ENCODE measurements around the gene TMEM121.
"Not testable (repeated sequence)": the region's sequence is repeated elsewhere in the genome, so short reads cannot be mapped to it uniquely, and the experiment has no call there.

The TMEM121 gene

DNA sequence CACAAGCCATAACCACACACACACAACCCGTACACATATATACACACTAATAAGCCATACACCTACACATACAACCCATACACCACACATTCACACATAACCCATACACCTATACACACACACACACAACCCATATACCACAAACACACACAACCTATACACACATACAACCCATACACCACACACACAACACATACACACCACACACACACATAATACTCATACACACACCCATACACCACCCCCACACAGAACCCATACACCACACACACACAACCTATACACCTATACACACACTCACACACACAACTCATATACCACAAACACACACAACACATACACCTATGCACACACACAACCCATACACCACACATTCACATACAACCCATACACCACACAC lies 44.1 kb downstream of the TMEM121 start:
- H3K9ac ChIP-seq, result no peak overlapping the region
- no peaks in the 10 kb centered on the region for H4K20me1 ChIP-seq
- H3K27me3 ChIP-seq, result no peaks in the 10 kb centered on the region
- no peak overlapping the region for H3K4me3 ChIP-seq
- TF ChIP-seq Cebpa-rat (IDR thresholded peaks at IDR 0.05), result no peak
- H3K4me2 ChIP-seq, result peak overlapping the region in 1 of 11 experiments; percentile 56; a peak in 1 of 22 replicates
- no peaks in the 10 kb centered on the region for H3K36me3 ChIP-seq
- H3K27ac ChIP-seq, result no peak overlapping the region
- H3K4me1 ChIP-seq, result peaks cover 0 to 35% (median 10%) of the 10 kb centered on the region in 10 experiments; a peak in 10 of 20 replicates
- H3K9me3 ChIP-seq (replicated peaks in 1 of 11), result peaks cover 0 to 7% (median 0%) of the 10 kb centered on the region in 11 experiments; a peak in 7 of 22 replicates

DNA sequence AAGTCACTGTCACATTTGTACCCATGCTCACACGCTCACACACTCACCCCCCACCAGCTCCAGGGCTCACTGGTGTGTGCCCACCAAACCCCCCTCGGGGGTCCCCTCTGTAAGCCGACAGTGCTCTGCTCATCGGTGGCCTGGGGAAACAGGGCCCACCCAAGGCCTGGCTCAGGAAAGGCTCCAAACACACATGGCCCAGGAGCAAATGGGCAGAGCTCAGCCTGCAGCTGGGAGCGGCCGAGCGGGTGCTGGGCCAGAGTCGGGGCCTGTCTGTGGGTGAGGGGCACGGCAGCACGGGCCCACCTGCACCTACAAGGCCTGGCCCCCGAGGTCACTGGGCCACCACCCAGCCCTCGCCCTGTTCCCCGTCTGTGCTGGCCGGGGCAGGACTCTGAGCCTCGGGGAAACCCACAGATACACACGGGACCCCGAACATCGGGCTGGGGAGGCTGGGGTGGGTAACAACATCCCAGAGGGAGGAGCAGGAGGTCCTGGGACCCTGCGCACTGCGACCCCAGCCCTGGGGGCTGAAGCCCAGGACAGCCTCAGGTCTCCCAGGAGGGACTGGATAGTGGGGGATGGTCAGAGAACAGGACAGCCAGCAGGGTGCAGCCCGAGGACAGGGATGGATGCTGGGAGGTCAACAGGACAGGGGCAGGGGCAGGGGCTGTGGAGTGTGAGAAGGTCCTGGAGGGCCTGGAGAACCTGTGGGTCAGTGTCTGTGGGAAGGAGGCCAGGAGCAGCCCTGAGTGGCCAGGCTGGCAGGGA lies 45.0 kb downstream of the TMEM121 start:
- not testable (repeated sequence) for H3K9ac ChIP-seq; H3K27me3 ChIP-seq; H3K27ac ChIP-seq; H3K4me3 ChIP-seq; H4K20me1 ChIP-seq; H3K9me3 ChIP-seq (replicated peaks in 1 of 11); H3K36me3 ChIP-seq
- peak overlapping the region in 6 of 11 experiments; percentile 26 to 57 (median 41); a peak in 8 of 22 replicates for H3K4me2 ChIP-seq
- H3K4me1 ChIP-seq, result peaks cover 0 to 42% (median 11%) of the 10 kb centered on the region in 10 experiments; a peak in 10 of 20 replicates

DNA sequence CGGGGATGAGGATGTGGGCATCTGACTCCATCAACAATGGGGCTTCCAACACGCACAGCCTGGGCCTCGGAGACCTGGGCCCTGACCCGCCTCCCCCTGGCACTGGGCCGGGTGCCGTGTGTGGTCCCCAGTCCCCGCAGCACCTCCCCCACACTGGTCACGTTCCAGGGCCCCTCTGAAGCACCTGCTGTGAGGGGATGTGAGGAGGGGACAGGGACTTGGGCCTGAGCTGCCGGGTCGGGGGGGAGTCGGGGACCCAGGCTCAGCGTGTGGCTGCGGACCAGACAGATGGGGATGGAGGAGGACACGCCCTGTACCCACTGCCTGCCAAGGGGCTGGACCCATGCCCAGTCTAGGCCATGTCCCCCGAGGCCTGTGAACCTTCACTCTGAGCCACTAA lies 45.7 kb downstream of the TMEM121 start:
- H3K9ac ChIP-seq; H3K27me3 ChIP-seq; H3K9me3 ChIP-seq (replicated peaks in 1 of 11); H3K36me3 ChIP-seq; H3K27ac ChIP-seq; H3K4me3 ChIP-seq; H4K20me1 ChIP-seq: not testable (repeated sequence)
- peak overlapping the region in 4 of 11 experiments; percentile 26 to 57 (median 48); a peak in 4 of 22 replicates for H3K4me2 ChIP-seq
- peaks cover 0 to 46% (median 17%) of the 10 kb centered on the region in 10 experiments; a peak in 13 of 20 replicates for H3K4me1 ChIP-seq

DNA sequence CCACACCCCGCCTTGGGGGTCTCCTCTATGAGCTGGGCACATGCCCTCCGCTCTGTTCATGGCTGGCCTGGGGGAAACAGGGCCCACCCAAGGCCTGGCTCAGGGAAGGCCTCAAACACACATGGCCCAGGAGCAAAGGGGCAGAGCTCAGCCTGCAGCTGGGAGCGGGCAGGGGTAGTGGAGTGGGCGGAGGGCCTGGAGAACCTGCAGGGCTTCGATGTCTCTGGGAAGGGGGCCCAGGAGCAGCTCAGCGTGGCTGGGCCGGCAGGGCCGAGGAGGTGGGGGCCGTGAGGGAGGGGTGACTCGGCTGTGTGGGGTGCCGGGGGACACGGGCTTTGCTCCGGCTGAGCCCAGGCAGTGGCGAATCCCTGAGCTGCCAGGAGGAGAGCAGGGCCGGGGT lies 47.5 kb downstream of the TMEM121 start:
- not testable (repeated sequence) for H3K9me3 ChIP-seq (replicated peaks in 1 of 11); H4K20me1 ChIP-seq; H3K36me3 ChIP-seq; H3K27ac ChIP-seq; H3K9ac ChIP-seq; H3K4me3 ChIP-seq; H3K27me3 ChIP-seq
- Histone ChIP-seq H3K4me1 (peaks cover 0 to 57% (median 29%) of the 10 kb centered on the region in 10 experiments; a peak in 13 of 20 replicates), H3K4me2 (peak overlapping the region in 4 of 11 experiments; percentile 12 to 29 (median 20); a peak in 5 of 22 replicates)

DNA sequence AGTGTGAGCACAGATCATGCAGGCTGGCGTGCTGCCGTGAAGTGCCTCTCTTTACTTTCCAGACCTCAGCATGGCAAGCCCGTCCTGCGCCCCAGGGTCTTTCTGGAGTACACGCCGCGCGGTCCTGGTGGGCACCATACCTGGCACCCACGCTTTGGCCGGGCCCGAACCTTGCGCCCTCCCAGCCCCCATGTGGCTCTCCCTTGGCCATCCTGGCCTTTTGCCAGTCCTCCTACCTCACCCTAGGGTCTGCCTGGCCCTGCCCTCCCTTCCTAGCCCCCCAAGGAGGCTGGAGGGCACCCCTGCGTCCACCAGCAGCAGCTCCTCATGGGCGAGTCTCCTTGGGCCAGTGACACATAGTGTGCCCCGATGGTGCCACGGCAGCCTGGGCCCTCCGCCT lies 48.0 kb downstream of the TMEM121 start:
- H3K9ac ChIP-seq; H4K20me1 ChIP-seq; H3K27me3 ChIP-seq; H3K4me3 ChIP-seq; H3K27ac ChIP-seq; H3K36me3 ChIP-seq; H3K9me3 ChIP-seq (replicated peaks in 1 of 11): not testable (repeated sequence)
- Histone ChIP-seq H3K4me1 (peaks cover 0 to 57% (median 29%) of the 10 kb centered on the region in 10 experiments; a peak in 13 of 20 replicates), H3K4me2 (peak overlapping the region in 1 of 11 experiments; percentile 25; a peak in 1 of 22 replicates)

DNA sequence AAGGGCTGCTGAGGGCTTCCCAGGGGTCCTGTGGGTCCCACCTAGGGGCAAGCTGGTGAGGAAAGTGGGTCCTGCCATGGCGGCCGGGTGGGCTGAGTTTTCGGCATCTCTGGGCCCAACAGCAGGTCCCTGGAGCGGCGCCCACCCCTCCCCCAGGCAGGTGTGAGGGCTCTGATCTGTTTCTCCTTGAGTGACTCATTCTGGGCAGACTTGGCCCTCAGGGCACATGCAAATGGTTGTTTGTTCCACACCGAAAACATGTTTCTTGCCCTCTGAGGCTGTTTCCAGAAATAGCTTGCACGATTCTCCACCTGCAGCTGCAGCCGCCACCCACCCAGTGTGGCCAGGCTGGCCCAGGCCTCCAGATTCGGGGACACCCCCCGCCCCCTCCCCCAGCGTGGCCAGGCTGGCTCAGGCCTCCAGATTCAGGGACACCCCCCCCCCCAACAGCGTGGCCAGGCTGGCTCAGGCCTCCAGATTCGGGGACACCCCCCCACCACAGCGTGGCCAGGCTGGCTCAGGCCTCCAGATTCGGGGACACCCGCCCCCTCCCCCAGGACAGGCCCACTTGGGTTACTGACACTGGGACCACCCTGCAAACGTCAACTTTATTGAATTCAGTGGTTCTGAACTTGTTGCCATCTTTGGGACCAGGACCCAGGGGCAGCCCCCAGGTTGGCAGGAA lies 48.8 kb downstream of the TMEM121 start:
- not testable (repeated sequence) for H3K4me3 ChIP-seq; H4K20me1 ChIP-seq; H3K27me3 ChIP-seq; H3K27ac ChIP-seq; H3K9me3 ChIP-seq (replicated peaks in 1 of 11); H3K4me2 ChIP-seq; H3K36me3 ChIP-seq; H3K9ac ChIP-seq
- H3K4me1 ChIP-seq, result peaks cover 0 to 57% (median 29%) of the 10 kb centered on the region in 10 experiments; a peak in 13 of 20 replicates

DNA sequence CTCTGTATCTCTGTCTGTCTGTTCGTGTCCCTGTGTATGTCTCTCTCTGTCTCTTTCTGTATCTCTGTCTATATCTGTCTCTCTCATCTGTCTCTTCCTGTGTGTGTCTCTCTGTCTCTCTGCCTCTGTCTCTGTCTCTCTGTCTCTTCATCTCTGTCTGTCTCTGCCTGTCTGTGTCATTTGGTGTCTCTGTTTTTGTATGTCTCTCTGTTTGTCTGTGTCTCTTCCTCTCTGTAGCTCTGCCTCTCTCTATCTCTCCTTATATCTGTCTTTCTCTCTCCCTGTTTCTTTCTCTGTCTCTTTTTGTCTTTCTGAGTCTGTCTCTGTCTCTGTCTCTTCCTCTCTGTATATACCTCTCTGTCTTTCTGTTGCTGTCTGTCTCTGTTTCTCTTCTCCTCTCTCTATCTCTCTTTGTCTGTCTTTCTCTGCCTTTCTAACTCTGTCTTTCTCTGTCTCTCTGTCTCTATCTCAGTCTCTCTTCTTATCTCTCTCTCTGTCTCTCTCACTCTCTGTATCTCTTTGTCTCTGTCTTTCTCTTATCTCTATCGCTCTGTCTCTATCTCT lies 50.2 kb downstream of the TMEM121 start:
- peak overlapping the region in 6 of 11 experiments; percentile 26 to 71 (median 63); a peak in 8 of 22 replicates for H3K4me2 ChIP-seq

DNA sequence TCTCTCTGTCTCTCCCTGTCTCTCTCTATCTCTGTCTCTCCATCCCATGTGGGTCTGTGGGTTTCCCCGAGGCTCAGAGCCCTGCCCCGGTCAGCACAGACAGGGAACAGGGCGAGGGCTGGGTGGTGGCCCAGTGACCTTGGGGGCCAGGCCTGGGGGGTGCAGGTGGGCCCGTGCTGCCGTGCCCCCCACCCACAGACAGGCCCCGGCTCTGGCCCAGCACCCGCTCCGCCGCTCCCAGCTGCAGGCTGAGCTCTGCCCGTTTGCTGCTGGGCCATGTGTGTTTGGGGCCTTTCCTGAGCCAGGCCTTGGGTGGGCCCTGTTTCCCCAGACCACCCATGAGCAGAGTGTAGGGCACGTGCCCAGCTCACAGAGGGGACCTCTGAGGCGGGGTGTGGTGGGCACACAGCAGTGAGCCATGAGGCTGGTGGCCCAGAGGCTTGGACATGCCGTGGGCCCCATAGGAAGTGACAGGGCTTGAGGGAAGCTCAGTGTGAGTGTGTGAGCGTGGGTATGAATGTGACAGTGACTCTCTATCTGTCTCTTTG lies 51.0 kb downstream of the TMEM121 start:
- Histone ChIP-seq H3K4me3 (no peak overlapping the region), H3K36me3 (no peaks in the 10 kb centered on the region), H3K27ac (peak overlapping the region in 4 of 11 experiments; percentile 8 to 48 (median 46); a peak in 5 of 22 replicates), H3K4me2 (peak overlapping the region in 9 of 11 experiments; percentile 19 to 71 (median 55); a peak in 15 of 22 replicates), H4K20me1 (no peaks in the 10 kb centered on the region), H3K4me1 (peaks cover 0 to 53% (median 27%) of the 10 kb centered on the region in 10 experiments; a peak in 13 of 20 replicates), H3K27me3 (0 out of 22 replicates have a peak, but pooled peaks cover 0 to 5% (median 0%) of the 10 kb centered on the region in 11 experiments), H3K9me3 (replicated peaks in 1 of 11) (no peaks in the 10 kb centered on the region), H3K9ac (peak overlapping the region in 3 of 11 experiments; percentile 37 to 56 (median 41); a peak in 5 of 22 replicates)
- no peak for TF ChIP-seq Cebpa-rat (IDR thresholded peaks at IDR 0.05)

More for the DNA sequence above, 50.2 kb downstream of the TMEM121 start:
- H3K9ac ChIP-seq, result no peak overlapping the region
- 0 out of 22 replicates have a peak, but pooled peaks cover 0 to 5% (median 0%) of the 10 kb centered on the region in 11 experiments for H3K27me3 ChIP-seq
- H4K20me1 ChIP-seq, result no peaks in the 10 kb centered on the region
- no peaks in the 10 kb centered on the region for H3K36me3 ChIP-seq
- TF ChIP-seq Cebpa-rat (IDR thresholded peaks at IDR 0.05), result no peak
- H3K4me3 ChIP-seq, result no peak overlapping the region
- peak overlapping the region in 1 of 11 experiments; percentile 43; a peak in 1 of 22 replicates for H3K27ac ChIP-seq
- no peaks in the 10 kb centered on the region for H3K9me3 ChIP-seq (replicated peaks in 1 of 11)
- peaks cover 0 to 53% (median 28%) of the 10 kb centered on the region in 10 experiments; a peak in 13 of 20 replicates for H3K4me1 ChIP-seq

DNA sequence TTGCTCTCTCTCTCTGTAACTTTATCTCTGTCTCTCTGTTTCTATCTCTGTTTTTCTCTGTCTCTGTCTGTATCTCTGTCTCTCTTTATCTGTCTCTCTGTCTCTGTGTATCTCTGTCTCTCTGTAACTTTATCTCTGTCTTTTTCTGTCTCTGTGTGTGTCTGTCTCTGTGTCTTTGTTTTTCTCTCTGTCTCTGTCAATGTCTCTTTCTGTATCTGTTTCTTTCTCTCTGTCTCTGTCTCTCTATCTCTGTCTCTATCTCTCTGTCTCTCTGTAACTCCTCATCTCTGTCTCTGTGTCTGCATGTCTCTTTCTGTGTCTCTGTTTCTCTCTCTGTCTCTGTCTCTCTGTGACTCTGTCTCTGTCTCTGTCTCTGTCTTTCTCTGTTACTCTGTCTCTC lies 51.7 kb downstream of the TMEM121 start:
- peaks cover 0 to 49% (median 27%) of the 10 kb centered on the region in 10 experiments; a peak in 13 of 20 replicates for H3K4me1 ChIP-seq
- H3K36me3 ChIP-seq, result no peaks in the 10 kb centered on the region
- 0 out of 22 replicates have a peak, but pooled peaks cover 0 to 4% (median 0%) of the 10 kb centered on the region in 11 experiments for H3K9me3 ChIP-seq (replicated peaks in 1 of 11)
- no peak overlapping the region for H3K27ac ChIP-seq
- H4K20me1 ChIP-seq, result no peaks in the 10 kb centered on the region
- no peak overlapping the region for H3K9ac ChIP-seq
- H3K4me2 ChIP-seq, result peak overlapping the region in 6 of 11 experiments; percentile 24 to 71 (median 63); a peak in 7 of 22 replicates
- no peak for TF ChIP-seq Cebpa-rat (IDR thresholded peaks at IDR 0.05)
- H3K27me3 ChIP-seq, result 0 out of 22 replicates have a peak, but pooled peaks cover 0 to 5% (median 0%) of the 10 kb centered on the region in 11 experiments
- no peak overlapping the region for H3K4me3 ChIP-seq

DNA sequence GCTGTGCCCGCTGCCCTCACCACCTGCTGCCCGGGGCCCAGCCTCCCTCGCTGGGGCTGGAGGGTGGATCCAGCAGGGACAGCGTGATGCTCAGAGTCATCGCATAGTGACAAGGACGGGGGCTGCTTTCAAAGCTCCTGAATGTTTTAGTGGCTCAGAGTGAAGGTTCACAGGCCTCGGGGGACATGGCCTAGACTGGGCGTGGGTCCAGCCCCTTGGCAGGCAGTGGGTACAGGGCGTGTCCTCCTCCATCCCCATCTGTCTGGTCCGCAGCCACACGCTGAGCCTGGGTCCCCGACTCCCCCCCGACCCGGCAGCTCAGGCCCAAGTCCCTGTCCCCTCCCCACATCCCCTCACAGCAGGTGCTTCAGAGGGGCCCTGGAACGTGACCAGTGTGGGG lies 52.8 kb downstream of the TMEM121 start:
- not testable (repeated sequence) for H3K4me3 ChIP-seq; H3K9ac ChIP-seq; H3K9me3 ChIP-seq (replicated peaks in 1 of 11); H3K27ac ChIP-seq; H3K36me3 ChIP-seq; H3K4me2 ChIP-seq; H3K27me3 ChIP-seq; H4K20me1 ChIP-seq
- H3K4me1 ChIP-seq, result peaks cover 0 to 38% (median 23%) of the 10 kb centered on the region in 10 experiments; a peak in 13 of 20 replicates

Measured in BLaER1 treated with 17β-estradiol and CSF1 and Interleukin-3, amounts not matched to agents 10 nM and 100 nM (cell line).